GM12872 (cell line): Measurements from ENCODE around the gene MLPH.

Experiments used
- TF ChIP-seq, protein P1 (sequence below): IDR thresholded peaks from 3 replicates; pipeline ENCODE4 v1.5.1; 2011; ENCODE audit warnings: low read depth, mild to moderate bottlenecking, low read length, moderate library complexity; ENCODE audit not compliant: insufficient read depth

Gene MLPH

DNA sequence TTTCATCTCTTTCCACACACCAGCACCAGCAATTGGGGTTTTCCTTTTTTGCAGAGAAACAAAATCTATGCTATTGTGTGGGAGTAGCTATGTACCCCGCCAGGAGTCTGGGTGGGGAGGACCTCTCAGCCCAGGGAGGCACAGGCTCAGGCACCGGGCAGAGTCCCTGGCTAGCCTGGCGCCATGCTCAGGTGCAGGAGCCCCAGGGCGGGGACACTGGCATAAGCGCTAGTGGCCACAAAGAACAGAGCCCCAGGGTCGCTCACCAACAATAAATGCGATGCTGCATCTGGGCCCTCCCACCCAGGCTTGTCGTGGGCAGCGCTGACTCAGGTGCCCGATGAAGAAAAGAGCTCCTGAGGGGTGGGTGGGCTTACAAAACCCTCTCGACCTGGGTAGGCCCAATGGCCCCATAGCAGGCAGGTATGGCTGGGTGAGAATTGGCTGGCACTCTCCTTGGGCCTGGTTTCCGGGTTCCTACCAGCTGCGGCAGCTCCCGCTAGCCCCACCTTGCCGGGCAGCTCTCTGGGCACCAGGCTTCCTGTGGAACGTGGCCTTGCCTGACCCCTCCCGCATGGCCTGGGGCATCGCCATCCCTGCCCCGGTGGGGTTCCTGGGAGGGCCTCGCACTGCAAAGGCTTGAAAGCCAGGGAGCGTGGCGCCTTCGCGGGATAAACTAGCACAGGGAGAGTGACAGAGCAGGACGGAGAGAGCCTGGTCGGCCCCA lies 41.3 kb upstream of the MLPH start:
- TF ChIP-seq, protein P1, sequence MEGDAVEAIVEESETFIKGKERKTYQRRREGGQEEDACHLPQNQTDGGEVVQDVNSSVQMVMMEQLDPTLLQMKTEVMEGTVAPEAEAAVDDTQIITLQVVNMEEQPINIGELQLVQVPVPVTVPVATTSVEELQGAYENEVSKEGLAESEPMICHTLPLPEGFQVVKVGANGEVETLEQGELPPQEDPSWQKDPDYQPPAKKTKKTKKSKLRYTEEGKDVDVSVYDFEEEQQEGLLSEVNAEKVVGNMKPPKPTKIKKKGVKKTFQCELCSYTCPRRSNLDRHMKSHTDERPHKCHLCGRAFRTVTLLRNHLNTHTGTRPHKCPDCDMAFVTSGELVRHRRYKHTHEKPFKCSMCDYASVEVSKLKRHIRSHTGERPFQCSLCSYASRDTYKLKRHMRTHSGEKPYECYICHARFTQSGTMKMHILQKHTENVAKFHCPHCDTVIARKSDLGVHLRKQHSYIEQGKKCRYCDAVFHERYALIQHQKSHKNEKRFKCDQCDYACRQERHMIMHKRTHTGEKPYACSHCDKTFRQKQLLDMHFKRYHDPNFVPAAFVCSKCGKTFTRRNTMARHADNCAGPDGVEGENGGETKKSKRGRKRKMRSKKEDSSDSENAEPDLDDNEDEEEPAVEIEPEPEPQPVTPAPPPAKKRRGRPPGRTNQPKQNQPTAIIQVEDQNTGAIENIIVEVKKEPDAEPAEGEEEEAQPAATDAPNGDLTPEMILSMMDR, result no peak

DNA sequence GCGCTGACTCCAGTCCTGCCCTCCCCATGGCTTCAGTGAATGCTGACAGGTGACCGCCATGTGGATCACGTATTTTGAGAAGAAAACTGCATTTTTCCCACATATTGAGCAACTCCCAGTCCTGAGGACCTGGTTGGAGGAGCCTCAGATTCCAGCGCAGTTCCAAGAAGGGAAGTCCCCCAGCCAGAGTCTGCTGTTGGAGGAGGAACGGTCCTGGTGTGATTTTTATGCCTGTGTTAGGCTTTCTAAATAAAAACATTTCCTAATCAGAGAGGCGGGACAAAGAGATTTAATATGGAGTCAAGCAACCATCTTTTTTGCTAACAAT lies 40.7 kb upstream of the MLPH start:
- TF ChIP-seq, protein P1, result no peak

DNA sequence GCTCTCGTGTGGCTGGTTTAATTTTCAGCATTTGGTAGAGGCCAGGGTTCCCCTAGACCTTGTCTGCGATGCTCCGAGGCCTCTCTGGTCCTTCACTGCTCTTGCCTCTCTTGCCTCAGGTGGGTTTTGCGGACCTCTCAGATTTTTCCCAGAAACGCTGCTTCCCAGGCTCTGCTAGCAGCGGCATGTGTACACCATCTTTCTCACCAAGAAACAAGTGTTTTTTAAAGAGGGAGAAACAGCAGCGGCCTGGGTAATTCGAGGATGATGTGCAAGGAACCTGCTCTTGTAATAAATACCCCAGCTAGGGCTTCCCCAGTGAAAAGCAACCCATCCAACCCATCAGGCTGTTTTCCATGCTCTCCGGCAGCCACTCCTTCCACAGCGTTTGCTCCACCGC lies 39.6 kb upstream of the MLPH start:
- TF ChIP-seq, protein P1, result no peak

DNA sequence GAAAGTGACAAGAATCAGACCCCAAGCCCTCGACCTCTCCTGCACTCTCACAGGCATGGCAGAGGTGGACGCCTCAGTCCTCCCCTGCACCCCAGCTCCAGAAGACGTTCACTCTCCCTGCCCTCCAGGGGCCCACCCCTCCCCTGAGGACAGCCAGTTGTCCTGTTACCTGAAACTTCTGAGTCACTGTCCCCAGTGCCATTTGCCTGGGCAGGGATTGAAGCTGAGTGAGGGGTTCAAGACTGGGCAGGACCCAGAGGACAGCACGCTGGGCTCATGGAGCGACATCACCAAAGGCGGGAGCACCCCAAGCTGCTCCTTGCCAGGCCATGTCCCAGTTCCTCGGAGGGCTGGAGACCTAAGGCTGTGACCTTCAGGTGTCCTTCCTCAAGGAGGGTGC lies 38.9 kb upstream of the MLPH start:
- TF ChIP-seq, protein P1, result no peak

DNA sequence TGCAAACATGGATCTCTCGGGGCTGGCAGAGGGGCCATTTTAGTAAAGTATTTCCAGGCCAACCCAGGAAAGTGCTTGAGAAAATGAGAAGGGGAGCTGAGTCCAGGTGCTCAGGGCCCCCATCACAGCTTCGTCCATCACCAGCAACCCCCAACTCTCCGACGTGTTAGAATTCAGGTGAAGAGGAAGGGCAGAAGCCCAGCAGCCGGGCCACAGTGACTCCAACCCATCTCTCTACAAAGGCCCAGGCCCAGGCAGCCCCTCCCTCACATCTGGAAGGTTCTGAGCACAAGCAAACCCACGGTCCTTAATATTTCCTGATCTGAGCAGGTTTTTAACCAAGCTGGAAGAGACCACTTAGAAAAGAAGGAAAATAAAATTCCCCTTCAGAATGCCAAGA lies 38.4 kb upstream of the MLPH start:
- TF ChIP-seq, protein P1, result no peak

DNA sequence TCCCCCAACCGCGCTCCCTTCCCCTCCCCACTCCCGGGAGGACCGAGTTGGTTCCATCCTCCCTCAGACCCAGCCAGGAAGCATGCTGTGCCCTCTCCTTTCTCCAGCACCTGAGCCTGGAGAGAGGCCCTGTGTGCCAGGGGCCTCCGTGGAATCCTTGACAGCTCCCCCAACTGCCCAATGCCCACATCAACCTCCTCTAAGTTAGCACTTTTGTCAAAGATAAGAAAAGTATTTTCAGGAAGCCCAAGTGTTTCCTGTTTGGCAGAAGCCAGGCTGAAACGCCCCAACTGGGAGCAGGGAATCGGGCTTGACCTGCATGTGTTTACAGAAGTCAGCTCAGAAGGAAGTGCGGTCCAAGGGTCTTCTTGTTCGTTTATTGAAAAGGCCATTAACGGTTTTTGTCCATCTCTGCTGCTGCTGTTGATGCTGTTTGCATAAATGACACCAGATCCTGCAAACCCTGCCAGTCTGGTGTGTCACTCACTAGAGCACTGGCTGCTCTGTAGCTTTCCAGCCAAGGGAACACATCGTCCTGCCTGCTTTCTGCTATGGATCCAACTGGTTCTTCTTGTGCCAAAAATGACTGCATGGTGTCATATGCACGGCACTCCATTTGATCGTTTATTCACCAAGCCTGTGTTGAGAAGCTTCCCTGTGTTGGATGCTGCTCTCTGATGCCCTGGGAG lies 37.7 kb upstream of the MLPH start:
- TF ChIP-seq, protein P1, result no peak

DNA sequence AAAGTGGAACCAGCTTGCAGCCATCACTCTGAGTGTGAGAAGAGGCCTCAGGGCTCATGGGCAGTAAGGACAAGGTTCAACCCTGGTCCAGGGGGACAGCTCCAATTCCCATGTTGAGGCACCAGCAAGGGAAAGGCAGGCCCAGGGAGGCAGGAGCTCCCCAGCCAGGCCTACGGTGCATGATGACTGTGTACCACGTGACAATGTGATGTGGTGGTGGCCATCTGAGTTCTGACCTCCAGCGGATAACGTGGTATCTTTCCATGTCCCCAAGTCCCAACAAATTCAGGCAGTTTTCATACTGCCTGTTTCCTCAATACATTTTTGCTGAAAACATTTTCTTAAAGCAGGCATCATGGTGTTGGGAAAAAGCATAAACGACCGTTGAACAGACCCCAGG lies 36.9 kb upstream of the MLPH start:
- TF ChIP-seq, protein P1, result no peak
